GM19238 (cell line): ENCODE measurements around the gene SNED1.
"Not testable (repeated sequence)": the region's sequence is repeated elsewhere in the genome, so short reads cannot be mapped to it uniquely, and the experiment has no call there.

ENCODE experiments used
- DNase-seq: peaks from one replicate; pipeline ENCODE4 v3.0.0; 2011; ENCODE audit warnings: low spot score; ENCODE audit not compliant: insufficient read length

Gene SNED1

DNA sequence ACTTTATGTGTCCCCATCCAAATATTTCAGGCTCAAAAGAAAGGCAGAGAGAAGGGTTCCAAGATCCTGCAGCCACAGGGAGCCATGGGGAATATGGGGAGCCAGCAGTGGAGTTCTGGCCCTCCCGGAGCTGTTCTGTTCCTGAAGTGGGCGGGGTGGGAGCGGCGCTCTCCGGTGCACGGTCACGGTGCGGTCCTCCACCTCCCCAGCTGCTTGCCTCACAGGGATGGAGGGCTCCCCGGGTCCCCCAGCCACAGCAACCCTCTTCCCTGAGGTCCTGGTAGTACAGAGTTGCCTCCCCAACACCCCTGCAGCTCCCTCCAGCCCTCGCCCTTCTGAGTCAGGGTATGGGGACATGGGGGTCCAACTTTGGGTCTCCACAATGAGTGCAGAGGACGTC lies 26.2 kb upstream of the SNED1 start:
- no peak for DNase-seq

DNA sequence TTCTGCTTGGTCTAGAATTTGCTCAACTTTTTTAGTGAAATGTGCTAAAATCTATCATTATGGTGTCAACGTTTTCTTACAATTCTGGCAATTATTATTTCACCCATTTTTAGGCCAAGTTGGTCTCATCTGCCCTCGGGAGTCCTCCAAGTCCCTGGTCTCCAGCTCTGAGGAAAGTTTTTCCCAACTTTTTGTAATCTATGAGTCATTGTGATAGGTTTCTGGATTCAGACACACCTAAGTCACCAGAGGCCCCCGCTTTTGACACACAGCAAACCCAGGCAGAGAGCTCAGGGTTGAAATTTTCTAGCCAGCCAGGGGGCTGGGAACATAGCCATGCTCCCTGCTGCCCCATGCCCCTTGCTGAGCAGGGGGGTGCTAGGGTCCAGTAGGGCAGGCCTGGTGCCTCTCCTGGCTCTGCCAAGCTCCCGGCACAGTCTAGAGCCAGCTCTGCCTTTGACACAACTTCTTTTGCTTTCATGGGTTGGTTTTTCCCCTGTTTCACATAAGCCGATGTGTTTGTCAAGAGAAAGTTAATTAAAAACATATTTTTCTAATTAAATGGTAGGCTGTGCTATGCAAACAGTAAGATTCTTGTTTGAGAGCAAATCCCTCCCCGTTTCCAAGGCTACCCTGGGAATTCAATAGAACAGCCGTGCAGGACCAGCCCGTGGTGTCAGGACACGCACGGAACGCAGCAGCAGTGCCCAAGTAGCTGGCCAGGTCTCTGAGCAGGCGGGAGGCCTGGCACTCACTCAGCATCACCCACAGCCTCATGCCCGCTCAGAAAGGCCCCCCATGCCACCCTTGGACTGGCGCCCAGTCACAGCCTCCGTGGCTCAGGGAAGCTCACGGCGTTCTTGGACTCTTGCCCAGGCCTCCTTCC lies 25.5 kb upstream of the SNED1 start:
- no peak for DNase-seq

DNA sequence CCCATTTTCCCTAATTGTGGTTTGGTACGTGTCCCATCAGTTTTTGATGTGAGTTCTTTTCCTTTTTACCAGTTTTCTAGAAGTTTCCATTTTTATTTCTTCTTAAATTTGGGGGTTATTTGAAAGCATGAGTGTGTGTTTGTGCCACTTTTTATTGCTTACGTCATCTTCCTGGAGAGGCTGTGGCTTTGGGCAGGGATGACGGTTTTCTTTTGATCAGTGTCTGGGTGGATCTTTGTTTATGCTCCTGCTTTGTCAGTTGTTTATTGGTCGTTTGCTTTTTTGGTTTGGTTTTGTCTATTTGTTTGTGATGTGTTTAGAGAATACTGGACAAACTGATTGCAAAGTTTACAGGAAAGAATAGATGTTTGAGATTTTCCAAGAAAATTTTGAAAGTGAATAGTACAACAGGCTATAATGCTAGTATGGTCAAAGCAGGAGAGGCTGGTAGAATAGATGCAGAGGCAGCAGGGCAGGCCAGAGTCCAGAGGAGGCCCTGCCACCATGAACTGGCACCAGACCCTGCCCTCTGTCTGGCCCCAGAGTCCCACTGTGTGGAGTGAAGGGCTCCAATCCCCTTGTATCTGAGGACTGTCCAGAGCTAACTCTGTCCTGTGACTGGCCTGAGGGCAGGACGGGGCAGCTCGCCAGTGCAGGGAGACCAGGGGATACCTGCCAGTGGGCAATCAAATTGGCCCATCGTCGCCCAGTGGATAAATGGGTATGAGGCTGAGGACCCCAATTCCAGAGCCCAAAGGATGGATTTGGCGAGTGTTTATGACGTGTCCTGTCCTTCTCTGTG lies 23.4 kb upstream of the SNED1 start:
- no peak for DNase-seq

DNA sequence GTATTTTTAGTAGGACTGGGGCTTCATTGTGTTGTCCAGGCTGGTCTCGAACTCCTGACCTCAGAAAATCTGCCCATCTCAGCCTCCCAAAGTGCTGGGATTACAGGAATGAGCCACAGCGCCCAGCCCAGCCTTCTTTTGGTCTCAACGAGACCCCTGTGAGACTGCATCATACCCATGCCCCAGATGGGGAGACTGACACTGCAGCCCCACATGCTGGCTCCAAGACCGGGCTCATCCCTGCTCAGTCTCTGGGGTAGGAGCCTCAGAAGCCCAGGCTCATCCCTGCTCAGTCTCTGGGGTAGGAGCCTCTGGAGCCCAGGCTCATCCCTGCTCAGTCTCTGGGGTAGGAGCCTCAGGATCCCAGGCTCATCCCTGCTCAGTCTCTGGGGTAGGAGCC lies 22.5 kb upstream of the SNED1 start:
- DNase-seq, result not testable (repeated sequence)

DNA sequence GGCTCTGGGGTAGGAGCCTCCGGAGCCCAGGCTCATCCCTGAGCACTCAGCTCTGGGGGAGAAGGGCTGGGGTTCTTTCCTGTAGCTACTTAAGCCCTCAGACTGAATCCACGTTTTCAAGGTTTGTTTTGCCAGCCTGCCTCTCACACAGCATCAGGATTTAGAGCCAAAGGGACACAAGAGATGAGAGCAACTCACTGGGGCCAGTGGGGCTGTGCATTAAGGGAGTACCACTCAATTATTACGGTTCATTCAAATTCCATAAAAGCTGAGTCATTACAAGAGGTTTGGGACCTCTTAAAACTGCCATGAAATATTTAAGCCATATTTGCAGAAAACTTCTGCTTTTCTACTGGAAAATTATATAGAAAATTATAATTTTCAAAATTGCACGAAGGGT lies 17.1 kb upstream of the SNED1 start:
- no peak for DNase-seq

DNA sequence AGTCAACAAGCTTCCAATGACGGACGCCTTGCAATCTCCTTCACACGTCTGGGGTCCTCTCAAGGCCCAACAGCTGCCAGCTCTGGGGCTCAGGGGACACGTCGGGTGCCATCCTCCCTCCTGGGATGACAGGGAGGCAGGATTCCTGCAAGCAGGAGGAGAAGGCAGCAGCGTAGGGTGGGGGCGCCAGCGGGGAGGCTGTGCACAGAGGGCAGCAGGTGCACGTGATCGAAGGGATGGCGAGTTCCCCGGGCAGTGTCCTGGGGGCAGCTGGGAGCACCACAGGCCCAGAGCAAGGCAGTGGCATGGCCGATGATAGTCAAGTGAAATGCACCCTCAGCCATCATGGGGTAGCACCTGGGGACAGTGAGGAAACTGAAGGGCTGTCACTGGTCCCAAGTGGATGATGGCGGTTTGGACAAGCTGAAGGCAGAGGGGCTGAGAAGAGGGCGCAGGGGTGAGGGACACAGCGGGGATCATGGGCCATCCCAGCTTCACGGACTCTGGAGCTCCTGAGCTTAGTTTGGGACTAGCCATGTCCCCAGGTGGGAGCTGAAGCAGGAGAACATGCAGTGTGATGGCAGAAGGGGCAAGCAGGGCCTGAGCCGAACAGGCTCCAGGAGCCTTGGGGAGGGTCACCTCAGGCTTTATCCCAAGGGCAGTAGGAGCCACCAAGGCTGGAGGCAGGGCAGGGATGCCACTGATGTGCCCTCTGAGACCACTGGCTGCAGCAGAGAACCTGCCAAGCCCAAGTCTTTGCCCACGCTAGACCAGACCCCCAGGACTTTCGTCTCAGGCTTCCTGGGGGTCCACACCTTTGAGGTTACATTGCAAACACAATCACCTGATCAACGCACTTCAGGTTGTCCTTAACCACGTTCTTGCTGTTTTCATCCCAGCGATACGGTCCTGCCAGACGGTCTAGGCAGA lies 16.3 kb upstream of the SNED1 start:
- no peak for DNase-seq

DNA sequence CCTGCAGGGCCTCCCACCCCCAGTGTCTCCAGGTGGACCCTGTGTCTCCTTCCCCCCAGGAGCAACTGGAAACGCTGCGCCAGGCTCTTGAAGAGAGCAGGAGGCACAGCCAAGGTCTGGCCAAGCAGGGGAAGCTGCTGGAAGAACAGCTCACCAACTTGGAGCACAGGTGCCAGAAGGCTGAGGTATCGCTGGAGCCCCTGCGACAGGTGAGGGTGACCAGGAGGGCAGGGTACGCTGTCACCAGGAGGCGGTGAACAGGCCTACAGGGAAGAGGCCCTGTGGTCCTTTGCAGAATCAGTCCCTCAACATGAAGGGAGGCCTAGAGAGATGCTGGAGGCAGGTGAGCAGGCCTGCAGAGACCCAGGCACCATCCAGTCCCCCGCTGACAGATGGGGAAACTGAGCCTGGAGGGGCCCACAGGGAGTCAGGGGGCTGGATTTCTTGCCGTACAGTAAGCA lies 15.6 kb upstream of the SNED1 start:
- no peak for DNase-seq

DNA sequence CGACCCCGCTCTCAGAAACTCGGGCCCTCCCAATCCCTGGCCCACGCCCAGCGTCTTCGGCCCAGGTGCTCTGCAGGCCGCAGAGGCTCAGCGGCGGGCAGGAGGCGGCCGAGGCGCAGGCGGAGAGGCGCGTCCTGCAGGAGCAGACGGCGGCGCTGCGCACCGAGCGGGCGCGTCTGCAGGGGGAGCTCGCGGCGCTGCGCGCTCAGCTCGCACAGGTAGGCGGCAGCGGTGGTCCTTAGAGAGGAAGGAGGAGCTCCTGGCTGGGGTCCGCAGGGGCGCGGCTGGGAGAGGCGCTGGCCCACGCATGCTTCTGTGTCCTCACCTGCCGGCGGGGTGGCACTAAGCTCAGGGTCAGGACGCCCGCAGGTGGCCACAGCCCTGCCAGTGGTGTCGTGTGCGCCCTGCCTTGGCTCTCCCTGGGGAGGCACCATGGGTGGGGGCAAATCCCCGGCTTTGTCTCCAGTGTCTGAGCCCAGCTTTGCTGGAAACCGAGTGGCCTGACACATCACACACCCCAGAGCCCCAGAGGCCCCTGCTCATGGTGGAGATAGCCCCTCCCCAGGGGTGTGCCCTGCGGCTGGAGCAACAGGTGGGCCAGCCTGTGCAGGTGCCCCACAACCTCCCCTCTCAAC lies 14.9 kb upstream of the SNED1 start:
- DNase-seq, result no peak

DNA sequence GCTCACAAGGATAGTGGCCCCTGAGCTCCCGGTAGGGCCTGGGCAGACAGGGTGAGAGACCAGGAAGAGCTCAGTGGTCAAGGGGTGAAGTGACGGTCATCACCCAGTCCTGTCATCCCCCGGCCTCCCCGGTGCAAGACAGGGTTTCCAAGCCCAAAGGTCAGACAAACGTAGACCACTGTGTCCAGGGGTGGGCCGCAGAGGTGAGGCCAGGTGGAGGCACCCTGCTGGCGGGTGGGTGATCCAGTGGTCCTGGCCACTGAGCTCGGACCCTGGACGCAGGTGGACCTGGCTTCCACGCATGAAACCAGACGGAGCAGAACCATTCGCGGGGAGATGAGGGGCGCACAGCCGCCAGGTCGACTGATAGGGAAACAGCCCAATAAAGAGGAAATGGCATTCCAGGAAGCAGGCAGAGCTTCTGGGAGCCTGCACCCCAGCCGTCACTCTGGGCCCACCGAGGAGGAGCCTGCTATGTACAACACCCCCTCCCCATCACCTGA lies 14.4 kb upstream of the SNED1 start:
- no peak for DNase-seq

DNA sequence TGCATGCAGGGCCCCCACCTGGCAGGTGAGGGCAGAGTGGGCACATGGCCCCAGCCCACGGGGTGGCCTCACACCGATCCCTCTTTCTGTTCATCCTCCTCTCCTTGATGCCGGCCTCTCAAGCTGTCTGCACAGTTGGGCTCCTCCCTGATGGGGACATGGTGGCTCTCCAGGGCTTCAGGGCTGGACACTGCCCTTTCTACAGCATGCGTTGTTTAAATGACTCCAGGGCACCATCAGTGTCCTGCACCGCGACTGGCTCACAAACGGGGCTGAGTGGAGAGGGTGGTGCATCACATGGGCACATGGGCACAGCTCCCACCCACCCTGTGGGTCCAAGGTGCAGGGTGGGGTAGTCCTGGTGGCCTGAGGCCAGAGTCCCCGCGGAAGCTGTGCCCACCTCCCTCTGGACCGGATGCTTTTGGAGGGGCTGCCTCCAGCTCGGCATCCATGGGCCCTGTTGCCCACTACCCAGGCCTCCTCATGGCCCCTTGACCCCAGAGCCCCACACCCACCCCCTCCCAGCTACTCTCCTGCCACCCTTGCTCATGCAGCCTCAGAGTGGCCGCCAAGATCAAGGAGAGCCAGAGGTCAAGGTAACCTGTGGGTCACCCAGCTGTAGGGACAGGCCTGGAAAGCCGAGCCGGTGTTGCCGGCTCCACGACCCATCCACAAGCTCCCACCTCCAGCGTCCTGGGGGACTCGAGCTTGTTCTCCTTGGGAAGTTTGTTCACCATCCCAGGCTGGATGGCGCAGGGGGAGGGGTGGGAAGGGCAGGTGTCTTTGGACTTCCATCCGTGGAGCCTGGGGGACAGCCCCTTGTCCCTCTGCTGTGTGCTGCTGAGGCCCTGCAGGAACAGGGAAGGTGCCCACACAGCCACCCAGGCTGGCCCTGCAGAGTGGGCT lies 12.3 kb upstream of the SNED1 start:
- no peak for DNase-seq

DNA sequence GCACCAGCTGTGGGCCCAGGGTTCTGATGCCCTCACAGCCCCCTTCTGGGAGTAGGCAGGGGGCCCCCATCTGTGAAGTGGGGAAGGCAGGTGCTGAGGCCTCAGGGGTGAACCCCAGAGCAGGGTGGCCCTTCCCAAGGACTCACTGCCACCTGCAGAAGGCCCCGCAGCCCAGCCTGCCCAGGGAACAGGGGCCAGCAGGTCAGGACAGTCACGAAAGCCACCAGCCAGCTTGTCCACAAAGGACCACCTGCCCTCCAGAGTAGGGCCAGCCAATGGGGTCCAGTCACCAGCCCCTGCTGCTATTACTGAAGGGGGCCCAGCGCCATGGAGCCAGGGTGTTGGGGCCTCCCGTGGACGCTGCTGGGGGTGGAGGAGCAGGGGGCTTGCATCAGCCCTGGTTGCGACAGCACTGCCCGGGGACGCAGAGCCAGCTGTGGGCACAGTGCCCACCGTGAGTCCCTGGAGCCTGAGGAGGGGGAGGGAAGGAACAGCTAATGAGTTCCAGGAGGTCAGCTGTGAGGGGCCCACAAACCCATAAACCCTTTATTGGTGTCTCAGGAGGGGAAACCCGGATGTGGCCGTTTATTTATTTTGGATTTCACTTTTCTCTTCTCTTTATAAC lies 11.5 kb upstream of the SNED1 start:
- DNase-seq, result no peak

DNA sequence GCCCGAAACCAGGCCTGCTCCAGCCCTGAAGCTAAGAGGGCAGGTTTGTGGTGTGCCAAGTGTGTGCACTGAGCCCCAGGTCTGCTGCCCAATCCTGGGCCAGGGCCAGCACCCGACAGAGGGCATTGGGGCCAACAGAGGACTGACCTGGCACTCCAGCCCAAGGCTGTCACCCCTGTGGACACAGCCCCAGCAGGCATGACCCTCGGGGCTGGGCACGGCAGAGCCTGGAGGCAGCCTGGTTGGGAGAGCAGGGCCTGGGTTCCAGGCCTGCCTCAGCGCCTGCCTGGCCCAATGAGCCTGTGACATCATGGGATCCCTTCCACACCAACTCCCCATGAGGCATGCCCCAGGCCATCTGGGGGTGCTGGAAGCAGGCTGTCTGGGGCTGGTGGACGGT lies 10.8 kb upstream of the SNED1 start:
- no peak for DNase-seq

DNA sequence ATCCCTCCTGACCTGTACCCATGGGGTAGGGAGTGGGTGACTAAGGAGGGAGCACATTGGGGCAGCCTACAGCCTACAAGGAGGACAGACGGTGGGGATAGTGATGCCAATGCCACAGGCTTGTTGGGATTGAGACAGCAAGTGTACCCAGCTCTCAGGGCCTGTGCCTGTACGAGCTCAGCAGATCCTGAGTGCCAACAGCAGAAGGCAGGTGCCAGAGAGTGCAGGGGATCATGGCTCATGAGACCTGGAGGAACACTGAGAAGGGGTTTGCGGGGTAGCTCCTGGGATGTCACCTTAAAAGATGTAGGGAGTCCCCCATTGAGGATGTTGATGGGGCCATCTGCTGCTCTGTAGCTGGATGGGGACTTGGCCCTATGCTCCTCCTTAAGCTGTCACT lies 10.3 kb upstream of the SNED1 start:
- DNase-seq, result no peak

DNA sequence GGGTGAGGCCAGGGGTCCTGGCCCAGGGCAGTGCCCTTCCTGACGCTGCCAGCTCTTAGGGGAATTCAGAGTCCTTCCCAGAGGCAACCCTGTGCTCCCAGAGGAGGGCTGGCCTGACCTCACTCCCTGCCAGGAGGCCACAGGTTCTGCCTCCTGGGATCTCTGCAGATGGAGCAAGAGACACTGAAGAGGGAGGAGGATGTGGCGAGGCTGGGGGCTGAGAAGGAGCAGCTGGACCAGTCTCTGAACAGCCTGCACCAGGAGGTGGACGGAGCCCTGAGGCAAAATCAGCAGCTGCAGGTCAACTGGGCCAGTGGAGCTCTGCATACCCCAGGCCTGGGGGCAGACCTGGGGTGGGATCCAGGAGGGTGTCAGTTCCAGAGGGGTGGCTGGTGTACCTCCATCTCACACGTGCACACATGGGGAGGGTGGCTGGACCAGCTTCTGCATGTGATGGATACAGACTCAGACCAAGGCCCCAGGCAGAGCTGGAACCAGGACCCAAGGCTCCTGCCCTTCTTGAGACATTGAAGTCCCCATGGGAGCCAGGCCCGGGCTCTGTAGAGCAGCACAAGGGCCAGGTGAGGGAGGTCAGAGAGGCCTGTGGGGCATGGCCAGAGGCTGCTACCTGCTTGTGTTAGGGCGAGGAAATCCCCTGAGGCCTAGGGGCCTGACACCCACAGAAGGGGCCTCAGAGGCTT lies 9.7 kb upstream of the SNED1 start:
- DNase-seq, result no peak

DNA sequence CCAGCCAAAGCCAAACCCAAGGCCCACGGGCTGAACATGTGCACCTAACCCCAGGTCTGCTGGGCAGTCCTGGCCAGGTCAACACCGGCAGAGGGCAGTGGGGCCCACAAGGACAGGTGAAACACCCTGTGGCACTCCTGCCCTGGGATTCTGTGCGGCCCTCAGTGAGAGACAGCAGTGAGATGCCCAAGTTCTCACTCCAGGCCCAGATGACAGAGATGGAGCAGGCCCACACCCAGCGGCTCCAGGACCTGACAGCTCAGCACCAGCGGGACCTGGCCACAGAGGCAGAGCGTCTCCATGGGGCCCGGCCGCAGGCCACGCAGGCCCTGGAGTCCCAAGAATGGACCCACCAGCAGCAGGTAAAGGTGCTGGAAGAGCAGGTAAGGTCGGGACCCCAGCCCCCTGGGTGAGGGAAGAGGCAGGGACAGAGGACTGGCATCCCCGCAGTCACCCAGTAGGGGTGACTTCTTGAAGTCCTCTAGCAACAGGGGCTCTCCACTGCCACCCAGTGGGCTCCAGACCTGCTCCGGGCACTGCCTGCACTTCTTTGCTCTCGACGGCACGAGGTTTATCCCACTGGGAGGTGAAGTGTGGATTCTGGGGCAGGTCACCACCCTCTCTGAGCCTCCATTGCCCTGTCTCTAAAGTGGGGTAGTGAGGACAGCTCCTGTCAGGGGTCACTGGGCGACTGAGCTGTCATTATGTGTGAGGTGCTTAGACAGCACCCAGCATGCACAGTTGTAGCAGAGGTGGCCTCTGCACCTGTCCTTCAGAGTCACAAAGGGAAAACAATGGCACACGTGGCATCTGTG lies 8.8 kb upstream of the SNED1 start:
- DNase-seq, result no peak

DNA sequence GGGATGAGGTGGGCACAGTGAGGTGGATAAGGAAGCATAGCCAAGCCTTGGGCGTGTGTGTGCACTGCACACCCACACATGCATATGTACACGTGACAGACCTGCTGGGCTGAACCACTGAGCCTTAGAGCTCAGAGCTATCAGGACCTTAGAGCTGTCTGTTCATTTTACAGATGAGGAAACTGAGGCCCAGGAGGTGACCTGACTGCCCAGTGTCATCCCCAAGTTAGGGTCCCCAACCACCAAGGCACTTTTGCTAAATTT lies 8.2 kb upstream of the SNED1 start:
- DNase-seq, result no peak

DNA sequence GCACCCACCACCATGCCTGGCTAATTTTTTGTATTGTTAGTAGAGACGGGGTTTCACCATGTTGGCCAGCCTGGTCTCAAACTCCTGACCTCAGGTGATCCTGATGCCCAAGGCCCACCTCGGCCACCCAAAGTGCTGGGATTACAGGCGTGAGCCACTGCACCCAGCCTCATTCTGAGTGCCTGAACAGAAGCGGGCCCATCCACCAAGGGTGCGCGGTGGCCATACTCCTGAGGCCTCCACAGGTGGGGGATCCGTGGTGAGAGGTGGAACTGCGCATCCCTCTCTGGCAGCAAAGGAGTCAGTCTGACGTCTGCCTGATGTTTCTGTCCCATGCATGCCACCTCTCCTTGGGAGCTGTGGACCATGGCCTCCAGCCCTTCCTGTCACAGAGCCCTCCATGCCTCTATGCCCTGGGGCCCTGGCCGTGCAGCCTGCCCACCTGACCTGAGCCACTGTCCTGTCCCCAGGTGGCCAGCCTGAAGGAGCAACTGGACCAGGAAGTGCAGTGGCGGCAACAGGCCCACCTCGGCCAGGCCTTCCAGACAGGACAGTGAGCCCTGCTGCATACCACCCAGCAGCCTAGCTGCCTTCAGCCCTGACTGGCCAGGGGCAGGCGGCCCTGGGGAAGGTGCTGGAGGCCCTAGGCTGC lies 7.6 kb upstream of the SNED1 start:
- no peak for DNase-seq
